ENCODE results near the gene IQSEC2.

DNA sequence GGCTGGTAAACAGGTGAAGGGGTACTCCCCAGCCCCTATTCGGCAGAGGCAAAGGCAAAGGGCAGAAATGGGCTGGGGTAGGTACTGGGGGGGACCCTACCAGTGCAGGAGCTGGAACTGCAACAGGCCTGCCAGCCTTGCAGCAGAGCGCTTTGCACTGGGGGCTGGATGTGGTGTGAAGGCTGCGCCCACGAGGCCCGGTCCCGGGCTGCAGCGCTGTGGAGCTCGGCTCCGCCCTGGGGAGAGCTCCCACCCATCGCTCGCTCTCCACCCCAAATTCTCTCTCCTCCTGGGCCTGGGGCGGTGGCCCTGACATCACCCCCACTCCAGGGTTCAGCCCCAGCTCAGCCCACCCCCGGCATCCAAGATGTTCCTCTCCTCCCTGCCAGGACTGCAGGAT lies 24.2 kb downstream of the IQSEC2 start:
- TF ChIP-seq, protein P1, sequence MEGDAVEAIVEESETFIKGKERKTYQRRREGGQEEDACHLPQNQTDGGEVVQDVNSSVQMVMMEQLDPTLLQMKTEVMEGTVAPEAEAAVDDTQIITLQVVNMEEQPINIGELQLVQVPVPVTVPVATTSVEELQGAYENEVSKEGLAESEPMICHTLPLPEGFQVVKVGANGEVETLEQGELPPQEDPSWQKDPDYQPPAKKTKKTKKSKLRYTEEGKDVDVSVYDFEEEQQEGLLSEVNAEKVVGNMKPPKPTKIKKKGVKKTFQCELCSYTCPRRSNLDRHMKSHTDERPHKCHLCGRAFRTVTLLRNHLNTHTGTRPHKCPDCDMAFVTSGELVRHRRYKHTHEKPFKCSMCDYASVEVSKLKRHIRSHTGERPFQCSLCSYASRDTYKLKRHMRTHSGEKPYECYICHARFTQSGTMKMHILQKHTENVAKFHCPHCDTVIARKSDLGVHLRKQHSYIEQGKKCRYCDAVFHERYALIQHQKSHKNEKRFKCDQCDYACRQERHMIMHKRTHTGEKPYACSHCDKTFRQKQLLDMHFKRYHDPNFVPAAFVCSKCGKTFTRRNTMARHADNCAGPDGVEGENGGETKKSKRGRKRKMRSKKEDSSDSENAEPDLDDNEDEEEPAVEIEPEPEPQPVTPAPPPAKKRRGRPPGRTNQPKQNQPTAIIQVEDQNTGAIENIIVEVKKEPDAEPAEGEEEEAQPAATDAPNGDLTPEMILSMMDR (conservative IDR thresholded peaks at IDR 0.05; ENCODE audit: low read depth, low read length), result no peak
- TF ChIP-seq RCOR1 (IDR thresholded peaks at IDR 0.05; ENCODE audit: insufficient replicate concordance, low read length) (no peak), CEBPB (IDR thresholded peaks at IDR 0.05; ENCODE audit: low read depth, low read length) (no peak), RAD21 (IDR thresholded peaks at IDR 0.05; ENCODE audit: low read length) (no peak), POLR2A (IDR thresholded peaks at IDR 0.05; ENCODE audit: low read depth, low read length) (no peak), NFE2L2 (IDR thresholded peaks at IDR 0.05; ENCODE audit: low read depth, low read length) (no peak), MAFK (IDR thresholded peaks at IDR 0.05; ENCODE audit: low read depth, low read length) (no peak), MXI1 (IDR thresholded peaks at IDR 0.05; ENCODE audit: borderline replicate concordance, low read depth, low read length) (no peak), SMC3 (IDR thresholded peaks at IDR 0.05; ENCODE audit: low read depth, low read length) (no peak), BHLHE40 (IDR thresholded peaks at IDR 0.05; ENCODE audit: low read depth, low read length) (no peak)
- TF ChIP-seq, protein P2, sequence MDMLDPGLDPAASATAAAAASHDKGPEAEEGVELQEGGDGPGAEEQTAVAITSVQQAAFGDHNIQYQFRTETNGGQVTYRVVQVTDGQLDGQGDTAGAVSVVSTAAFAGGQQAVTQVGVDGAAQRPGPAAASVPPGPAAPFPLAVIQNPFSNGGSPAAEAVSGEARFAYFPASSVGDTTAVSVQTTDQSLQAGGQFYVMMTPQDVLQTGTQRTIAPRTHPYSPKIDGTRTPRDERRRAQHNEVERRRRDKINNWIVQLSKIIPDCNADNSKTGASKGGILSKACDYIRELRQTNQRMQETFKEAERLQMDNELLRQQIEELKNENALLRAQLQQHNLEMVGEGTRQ (IDR thresholded peaks at IDR 0.05; ENCODE audit: low read depth, low read length), result no peak
- TF ChIP-seq, protein P3, sequence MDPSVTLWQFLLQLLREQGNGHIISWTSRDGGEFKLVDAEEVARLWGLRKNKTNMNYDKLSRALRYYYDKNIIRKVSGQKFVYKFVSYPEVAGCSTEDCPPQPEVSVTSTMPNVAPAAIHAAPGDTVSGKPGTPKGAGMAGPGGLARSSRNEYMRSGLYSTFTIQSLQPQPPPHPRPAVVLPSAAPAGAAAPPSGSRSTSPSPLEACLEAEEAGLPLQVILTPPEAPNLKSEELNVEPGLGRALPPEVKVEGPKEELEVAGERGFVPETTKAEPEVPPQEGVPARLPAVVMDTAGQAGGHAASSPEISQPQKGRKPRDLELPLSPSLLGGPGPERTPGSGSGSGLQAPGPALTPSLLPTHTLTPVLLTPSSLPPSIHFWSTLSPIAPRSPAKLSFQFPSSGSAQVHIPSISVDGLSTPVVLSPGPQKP (IDR thresholded peaks at IDR 0.05; ENCODE audit: borderline replicate concordance, low read depth, low read length), result no peak
